ENCODE data around the gene TUBGCP2.
"Not testable (repeated sequence)": the region's sequence is repeated elsewhere in the genome, so short reads cannot be mapped to it uniquely, and the experiment has no call there.

The TUBGCP2 gene

DNA sequence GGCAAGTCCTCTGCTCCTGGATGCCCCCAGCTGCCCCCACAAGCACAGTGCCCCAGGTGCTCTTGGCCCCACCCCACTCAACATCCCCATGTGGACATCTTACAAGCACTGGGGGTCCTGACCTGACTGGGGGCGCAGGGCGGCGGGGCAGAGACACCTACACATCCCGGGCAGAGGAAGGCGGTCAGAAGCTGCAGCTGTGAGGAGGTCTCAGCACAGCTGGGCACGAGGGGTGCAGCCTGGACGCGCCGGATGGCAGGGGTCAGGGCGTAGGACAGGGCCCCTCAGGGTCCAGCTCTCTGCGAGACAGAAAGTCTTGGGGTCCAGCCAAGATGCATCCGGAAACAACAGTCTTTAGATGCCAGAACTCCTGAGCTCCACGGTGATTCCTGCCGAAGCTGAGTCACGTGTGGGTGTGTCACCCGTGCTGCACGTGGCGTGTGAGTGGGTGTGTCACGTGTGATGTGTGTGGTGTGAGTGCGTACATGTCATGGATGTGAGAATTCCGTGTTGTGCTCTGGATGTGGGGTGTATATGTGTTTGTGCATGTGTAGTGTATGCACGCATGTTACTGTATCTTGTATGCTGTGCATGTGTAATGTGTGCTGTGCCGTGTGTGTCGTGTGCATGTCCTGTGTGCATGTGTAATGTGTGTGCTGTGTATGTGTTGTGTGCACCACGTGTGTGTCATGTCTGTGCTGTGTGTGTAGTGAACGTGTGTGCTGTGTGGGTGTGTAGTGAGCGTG is 65.9 kb downstream of the TUBGCP2 start:
- no peak for DNase-seq

DNA sequence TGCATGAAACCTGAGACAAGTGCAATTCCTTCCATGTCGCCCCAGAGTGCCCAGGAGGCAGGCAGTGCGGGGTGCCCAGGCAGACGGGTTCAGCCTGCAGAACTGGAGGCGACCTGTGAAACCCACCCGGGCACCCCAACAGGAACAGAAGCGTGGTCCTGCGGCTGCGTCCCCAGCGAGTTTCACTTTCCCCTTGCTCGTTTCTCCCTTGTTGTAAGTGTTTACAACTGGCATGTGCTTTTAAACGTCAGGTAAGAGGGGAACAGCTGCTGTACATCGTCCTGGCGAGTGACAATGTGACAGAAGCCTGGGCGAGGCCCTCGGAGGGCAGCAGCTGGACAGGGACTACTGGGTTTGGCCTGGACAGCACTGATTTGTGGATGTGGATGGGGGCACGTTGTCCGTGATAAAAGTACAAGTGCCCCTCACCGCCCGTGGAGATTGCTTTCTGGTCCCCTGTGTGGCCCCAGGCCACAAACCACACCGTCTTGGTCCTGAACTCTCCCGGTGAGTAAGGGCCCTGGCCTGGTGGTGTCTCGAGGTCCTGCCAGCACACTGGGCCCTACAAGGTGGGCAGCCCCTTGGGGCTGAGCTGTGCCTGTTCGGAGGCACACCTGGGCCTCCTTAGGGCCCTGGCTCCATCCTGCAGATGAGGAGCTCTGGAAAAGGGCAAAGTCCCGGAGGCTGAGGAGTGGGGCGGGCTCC is 67.0 kb downstream of the TUBGCP2 start:
- no peak for DNase-seq

DNA sequence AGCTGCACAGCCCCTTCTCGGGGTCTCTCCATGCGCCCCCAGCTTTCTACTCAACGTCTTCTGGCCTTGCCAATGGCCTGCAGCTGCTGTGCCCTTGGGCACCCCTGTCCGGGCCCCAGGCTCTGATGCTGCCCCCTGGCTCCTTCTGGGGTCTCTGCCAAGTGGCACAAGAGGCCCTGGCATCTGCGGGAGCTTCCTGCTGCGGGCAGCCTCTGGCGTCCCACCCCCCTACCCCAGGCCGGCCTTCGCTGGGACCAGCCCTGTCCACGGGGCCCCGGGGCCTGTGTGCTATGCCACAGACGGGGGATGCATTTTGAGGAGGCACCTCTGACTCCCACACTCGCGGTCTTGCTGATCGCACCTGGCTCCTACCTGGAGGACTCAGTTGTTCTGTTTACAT is 68.7 kb downstream of the TUBGCP2 start:
- DNase-seq, result no peak

DNA sequence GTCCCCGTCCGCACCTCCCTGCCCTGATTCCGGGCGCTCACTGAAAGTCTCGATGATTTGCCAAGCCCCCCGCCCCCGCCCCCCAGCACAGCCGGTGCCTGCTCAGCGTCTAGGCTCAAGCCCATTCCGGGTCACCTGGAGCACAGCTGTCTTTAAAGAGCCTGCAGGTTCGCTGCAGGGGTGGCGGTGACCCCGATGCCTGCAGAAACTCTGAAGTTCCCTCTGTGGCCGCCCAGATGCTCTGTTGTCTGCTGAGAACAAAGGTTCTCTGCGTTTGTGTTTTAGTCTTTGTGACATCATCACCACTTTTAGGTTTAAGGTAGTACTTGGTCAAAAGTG is 70.2 kb downstream of the TUBGCP2 start:
- no peak for DNase-seq

DNA sequence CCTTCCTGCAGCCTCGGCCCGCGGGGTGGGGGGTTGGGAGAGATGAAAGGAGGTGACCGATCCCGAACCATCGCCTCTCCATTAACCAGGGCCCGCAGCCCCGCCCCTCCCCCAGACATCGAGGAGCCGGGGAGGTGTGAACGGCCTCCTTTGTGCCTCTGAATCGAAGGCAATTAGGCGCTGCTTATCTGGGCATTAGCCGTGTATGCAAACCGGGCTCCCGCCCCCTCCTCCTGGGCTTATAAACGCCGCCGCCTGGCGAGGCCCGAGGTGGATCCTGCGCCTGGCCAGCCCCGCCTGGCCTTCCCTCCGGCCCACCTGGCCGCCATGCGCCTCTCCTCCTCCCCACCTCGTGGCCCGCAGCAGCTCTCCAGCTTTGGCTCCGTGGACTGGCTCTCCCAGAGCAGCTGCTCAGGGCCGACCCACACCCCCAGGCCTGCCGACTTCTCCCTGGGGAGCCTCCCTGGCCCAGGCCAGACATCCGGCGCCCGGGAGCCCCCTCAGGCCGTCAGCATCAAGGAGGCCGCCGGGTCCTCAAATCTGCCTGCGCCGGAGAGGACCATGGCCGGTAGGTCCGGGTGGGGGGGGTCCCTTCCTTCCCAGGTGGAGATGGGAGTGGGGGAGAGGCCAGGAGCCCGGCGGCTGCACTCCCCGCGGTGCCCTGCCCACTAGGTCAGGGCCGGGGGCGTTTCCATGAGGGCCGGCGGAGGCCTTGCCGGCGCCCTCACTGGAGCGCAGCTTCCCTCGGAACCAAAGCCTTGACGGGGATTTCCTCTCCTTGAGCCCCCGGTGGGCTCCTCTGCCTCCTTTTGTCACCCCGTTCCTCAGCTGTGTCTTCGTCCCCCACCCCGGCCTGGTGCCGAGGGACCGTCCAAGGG is 70.8 kb downstream of the TUBGCP2 start, which contains the start of gene VENTX:
Gene VENTX, plus strand, starts transcription at position 268 of the 878 bp plus-strand sequence. Its CDS starts 60 bp downstream, at position 328.
- DNase-seq, result no peak

DNA sequence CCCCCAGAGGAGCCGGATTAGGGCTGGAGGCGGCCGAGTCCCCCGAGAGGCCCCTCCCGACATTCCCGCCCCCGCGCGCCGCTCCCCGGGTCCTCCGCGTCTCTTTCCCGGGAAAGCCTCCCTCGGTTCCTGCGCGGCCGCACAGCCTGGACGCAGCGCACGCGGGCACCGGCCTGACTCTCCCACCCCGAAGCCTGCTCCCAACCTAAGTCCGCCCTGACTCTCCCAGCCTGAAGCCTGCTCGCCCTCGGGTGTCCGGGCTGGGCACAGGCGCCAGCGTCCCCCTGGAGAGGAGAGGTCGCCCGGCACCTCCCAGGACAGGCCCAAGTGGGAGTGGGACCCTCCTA is 71.5 kb downstream of the TUBGCP2 start:
- no peak for DNase-seq

DNA sequence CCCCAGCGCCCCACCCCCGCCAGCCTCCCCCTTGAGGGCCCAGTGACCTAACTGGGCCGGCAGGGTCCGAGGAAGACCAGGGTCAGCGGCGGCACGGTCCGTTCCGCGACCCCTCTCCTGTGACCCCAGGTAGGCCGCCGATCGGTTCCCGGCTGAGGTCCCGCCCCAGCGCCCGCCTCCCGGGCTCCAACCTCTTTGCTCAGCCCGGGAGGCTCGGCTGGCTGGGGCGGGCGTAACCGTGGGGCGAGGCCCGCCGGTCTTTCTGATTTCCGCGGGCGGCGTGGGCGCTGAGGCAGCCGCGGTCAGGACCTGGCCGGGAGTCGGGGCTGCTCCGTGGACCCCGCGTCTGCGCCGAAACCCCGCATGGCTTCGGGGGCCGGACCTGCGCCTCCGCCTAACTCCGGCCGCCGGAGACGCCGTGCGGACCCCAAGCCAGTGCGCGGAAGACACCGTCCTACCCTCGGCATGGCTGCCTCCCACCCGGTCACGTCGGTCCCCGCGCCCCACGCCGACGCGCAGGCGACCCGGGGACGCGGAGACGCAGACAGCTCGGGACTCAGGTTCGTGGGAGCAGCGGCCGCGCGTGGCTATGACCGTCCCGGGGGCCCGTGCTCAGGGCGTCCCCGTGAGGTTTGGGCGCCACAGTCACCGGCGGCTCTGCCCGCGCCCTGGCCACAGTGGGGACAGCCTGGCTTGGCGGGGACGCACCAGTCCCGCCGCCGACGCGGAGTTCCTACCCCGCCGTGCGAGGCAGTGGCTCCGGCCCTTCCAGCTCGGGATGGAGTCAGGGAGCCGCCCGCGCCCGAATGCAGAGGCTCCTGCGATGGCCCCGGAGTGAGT is 72.1 kb downstream of the TUBGCP2 start:
- no peak for DNase-seq

DNA sequence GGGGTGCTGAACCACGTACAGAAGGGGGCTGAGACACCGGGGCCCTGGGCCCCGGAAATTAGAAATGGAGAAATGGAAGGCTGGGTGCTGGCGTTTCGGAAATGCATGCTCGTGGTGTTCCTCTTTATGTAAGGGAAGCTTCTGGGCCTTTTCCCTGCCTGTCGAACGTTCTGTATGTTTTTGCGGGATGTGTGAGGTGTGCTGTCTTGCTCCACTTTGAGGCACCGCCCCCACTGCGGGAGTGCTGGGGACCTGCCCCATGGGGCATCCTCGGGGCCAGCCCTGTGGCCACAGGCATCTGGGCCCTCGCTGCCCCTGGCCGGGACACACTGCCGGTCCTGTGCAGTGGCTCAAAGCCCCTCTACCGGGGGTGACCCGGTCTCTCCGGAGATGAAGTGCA is 72.7 kb downstream of the TUBGCP2 start:
- no peak for DNase-seq

DNA sequence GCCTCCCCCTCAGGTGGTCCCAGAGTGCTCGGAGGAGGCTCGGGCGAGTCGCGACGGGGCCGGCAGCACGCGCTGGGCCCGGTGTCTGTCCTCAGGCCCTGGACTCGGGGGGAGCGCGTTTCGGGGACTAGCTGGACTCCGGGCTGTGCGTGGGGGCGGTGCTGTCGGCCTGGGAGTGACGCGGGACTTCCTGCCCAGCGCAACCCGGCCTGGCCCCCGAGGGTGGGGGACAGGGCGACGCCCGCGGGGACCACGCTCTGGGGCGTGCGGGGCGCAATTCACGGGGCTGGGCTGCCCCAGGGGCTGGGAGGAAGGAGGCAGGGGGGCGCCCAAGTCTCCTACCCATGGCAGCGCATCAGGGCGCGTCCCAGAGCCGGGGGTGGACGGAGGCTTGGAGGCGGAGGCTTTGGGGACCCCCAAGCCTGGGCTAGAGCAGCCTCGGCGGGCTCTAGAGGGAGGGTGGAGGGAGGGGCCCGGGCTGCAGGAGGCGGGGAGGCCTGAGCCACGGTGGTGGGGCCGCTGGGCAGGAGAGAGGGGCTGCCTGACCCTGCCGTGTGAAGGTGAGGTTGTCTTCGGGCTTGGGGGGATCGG is 73.3 kb downstream of the TUBGCP2 start:
- DNase-seq, result no peak

DNA sequence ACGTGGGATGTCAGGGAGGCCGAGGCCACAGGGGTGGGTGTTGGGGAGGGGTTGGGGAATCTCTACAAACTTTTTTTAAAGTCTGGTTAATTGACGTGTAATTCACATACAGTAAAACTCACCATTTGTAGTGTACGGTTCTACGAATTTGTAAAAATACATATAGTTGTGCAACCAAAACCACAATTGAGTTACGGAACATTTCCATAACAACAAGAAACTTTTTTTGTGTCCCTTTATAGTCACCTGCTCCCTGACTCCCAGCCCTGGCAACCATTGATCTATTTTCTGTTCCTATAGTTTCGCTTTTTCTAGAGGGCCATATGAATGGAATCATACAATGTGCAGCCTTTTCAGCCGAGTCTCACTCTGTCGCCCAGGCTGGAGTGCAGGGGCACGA is 73.9 kb downstream of the TUBGCP2 start:
- not testable (repeated sequence) for DNase-seq

DNA sequence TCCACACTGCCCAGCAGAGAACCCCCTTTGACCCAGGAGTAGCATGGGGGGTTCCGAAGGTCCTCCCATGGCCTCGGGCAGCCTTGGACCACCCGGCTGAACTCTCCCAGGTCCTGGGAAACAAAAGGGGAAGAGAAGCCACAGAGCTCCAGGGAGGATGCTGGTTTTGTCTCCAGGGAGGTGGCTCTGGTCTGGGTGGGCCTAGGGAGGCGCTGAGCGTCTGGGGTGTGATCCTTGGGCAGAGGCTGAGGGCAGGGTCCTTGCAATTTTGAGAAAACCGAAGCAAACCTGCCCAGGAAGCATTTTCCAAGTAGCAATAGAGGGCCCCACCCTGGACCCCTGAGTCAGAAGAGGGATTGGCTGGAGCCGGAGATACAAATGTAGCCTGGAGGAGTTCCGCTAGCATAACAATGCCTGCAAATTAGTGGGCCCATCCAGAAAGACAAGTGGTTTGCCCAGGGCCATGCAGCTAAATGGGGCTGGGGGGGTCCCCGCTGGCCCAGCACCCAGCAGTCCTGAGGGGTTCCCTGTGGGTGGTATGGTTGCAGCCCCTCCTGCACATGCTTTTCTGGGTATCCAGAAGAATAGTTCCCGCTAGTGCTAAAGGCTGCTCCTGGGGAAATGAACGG is 76.6 kb downstream of the TUBGCP2 start:
- no peak for DNase-seq

DNA sequence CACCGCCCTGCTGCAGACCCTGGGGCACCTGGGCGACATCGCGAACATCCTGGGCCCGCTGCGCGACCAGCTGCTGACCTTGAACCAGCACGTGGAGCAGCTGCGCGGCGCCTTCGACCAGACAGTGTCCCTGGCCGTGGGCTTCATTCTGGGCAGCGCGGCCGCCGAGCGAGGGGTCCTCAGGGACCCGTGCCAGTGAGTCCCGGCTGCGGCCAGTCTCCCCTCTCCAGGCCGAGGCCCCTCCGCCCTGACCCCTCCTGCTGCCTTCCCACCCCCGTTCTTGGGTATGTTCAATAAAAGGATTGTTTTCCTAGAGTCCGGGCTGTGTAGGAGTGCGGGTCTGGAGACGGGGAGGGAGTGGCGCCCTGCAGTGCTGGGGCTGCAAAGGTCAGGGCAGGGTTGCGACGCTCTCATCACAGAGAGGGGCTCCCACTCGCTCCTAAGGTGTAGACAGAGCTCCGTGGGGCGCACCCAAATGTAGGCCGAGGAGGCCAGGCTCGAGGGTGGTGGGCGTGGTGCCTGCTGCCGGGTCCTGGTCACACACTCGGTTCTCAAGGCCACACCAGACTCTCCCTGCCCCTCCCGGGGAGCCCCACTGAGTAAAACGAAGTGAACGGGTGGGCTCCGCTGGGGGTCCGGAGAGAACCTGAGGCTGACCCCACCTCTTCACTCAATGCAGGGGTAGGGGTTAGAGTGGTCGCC is 77.3 kb downstream of the TUBGCP2 start:
- DNase-seq, result no peak

DNA sequence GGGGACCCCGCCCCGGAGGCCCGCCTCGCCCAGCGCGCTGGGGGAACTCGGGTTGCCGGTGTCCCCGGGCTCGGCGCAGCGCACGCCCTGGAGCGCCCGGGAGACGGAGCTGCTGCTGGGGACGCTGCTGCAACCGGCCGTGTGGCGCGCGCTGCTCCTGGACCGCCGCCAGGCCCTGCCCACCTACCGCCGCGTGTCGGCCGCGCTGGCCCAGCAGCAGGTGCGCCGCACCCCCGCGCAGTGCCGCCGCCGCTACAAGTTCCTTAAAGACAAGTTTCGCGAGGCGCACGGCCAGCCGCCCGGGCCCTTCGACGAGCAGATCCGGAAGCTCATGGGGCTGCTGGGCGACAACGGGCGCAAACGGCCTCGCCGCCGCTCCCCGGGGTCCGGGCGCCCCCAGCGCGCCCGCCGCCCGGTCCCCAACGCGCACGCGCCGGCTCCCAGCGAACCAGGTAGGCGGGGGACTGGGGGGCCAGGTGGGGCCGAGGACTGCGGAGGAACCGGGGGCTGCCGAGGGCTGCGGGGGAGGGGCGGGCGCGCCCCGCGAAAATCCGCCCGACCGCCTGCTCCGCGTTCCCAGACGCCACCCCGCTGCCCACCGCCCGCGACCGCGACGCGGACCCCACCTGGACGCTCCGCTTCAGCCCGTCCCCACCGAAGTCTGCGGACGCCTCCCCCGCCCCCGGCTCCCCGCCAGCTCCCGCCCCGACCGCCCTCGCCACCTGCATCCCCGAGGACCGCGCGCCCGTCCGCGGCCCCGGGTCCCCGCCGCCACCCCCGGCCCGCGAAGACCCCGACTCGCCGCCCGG is 78.1 kb downstream of the TUBGCP2 start:
- no peak for DNase-seq

DNA sequence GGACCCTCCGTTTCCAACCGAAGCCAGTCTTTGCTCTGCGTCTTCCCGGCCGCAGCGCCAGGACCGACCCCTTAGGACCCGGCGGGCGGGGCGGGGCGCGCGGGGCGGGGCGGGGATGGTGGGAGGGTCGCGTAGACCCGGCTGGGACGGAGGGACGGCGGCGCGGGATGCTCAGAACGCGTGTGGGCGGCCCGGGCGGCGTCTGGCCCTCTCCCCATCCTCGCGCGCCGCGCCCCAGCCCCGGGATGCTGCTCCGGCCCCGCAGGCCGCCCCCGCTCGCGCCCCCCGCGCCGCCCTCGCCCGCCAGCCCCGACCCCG is 78.7 kb downstream of the TUBGCP2 start, which contains the start of gene UTF1:
Gene UTF1, plus strand, starts transcription at position 174 of the 318 bp plus-strand sequence. Its CDS starts 72 bp downstream, at position 246.
- no peak for DNase-seq

DNA sequence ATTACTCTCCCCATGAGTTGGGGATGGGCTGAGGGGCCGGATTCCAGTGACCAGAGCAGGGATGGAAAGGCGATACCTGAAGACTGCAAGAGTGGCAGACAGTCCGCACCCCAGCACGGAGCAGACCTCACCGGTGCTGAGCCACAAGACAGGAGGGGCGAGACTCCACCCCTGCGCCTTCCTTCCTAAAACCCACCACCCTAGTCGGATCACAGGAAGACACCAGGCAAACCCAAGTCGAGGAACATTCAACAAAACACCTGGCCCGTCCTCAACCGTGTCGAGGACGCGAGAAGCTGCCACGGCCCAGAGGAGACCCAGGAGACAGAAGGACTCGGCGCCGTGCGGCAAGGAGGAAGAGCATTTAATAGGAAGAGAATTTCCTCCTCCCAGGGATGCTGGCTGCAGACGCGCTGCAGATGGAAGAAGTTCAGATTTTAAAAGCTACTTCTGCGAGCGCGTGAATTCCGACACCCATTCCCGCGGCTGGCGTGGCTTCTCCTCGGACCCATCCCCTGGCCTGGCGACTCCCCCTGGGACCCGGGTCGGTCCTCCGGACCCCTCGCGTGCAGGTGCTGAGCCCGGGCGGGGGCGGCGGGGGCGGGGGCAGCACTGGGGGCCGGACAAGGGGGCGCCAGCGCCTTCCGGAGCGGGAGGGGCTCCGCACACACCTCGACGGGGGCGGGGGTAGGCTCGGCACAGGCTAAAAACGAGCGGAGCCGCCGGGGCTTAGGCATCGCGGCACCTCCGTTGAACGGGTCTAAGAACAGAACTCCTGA is 79.2 kb downstream of the TUBGCP2 start:
- no peak for DNase-seq
